Nephron progenitor cell (in vitro differentiated cells): ENCODE data around the gene MKLN1.

Experiments used
- DNase-seq: peaks from one replicate; pipeline ENCODE4 v3.0.0; 2021
- H3K27ac Mint-ChIP-seq: 2 replicates; pipeline ENCODE4 v1.8.0; 2021; ENCODE audit warnings: mild to moderate bottlenecking, moderate library complexity, mixed read lengths
- H3K27me3 Mint-ChIP-seq: 2 replicates; pipeline ENCODE4 v1.8.0; 2021; ENCODE audit warnings: mild to moderate bottlenecking, low read depth, mixed read lengths; ENCODE audit not compliant: poor library complexity
- H3K36me3 Mint-ChIP-seq: 2 replicates; pipeline ENCODE4 v1.8.0; 2021; ENCODE audit warnings: low read depth, mixed read lengths
- H3K4me1 Mint-ChIP-seq: 2 replicates; pipeline ENCODE4 v1.8.0; 2021; ENCODE audit warnings: mixed read lengths
- H3K4me3 Mint-ChIP-seq: 2 replicates; pipeline ENCODE4 v1.8.0; 2021; ENCODE audit warnings: mild to moderate bottlenecking, moderate library complexity, mixed read lengths
- H3K9me3 Mint-ChIP-seq: 2 replicates; pipeline ENCODE4 v1.8.0; 2021; ENCODE audit warnings: mild to moderate bottlenecking, moderate library complexity, mixed read lengths
- TF ChIP-seq, protein P1 (sequence below): fragments of 200-600 bp; sonication (generic); IDR thresholded peaks from 2 replicates; pipeline ENCODE4 v1.5.0; 2021; ENCODE audit warnings: antibody characterized with exemption

MKLN1 gene

DNA sequence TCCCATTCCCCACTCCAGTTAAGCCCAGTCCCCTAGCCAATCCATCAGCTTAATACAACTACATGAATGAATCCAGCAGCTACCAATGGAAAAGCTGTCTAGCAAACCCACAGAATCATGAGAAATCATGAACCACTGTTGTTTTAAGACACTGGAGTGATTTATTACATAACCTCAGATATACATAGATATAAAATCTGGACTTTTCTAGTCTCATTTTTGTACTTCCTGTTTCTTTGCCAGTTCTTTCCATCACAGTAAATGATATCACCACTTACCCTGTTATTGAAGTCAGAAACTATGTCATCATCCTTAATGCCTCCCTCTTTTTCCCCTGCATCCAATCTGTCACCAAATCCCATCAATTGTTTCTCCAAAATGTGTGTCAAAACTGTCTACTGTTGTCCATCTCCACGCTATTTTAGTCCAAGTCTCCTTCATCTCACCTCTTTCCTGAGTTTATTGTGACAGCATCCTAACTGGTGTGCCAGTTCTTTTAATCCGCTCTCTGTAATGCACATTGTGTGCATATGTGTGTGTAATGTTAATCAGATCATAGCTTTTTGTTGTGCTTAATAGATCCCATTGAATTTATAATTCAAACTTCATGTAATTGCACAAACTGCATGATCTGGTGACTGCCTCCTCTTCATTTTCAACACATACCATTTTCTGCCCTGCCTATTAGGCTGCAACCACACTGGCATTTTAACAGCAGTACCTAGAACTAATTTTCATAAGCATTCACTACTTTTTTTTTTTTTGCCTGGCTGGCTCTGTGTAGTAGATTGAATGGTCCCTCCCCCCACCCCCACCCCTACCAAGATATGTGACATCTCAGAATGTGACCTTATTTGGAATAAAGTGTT, 56.0 kb downstream of the MKLN1 start:
- H3K36me3 Mint-ChIP-seq = peaks cover 63% of the 10 kb centered on the region
- no peak overlapping the region for H3K4me3 Mint-ChIP-seq
- no peaks in the 10 kb centered on the region for H3K9me3 Mint-ChIP-seq
- H3K27ac Mint-ChIP-seq = peak overlapping the region; percentile 6
- H3K4me1 Mint-ChIP-seq = peaks cover 4% of the 10 kb centered on the region
- TF ChIP-seq, protein P1, sequence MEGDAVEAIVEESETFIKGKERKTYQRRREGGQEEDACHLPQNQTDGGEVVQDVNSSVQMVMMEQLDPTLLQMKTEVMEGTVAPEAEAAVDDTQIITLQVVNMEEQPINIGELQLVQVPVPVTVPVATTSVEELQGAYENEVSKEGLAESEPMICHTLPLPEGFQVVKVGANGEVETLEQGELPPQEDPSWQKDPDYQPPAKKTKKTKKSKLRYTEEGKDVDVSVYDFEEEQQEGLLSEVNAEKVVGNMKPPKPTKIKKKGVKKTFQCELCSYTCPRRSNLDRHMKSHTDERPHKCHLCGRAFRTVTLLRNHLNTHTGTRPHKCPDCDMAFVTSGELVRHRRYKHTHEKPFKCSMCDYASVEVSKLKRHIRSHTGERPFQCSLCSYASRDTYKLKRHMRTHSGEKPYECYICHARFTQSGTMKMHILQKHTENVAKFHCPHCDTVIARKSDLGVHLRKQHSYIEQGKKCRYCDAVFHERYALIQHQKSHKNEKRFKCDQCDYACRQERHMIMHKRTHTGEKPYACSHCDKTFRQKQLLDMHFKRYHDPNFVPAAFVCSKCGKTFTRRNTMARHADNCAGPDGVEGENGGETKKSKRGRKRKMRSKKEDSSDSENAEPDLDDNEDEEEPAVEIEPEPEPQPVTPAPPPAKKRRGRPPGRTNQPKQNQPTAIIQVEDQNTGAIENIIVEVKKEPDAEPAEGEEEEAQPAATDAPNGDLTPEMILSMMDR = no peak
- no peak for DNase-seq
- no peaks in the 10 kb centered on the region for H3K27me3 Mint-ChIP-seq

DNA sequence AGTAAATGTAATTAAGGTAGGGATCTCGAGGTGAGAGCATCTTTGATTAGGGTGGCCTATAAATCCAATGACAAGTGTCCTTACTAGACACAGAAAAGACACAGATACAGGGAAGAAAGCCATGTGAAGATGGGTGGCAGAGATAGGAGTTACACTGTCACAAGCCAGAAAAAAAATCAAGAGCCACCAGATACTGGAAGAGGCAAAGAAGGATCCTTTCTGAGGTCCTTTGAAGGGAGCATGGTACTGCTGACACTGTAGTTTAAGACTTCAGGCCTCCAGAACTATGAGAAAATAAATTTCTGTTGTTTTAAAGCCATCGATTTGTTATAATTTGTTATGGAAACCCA, 56.6 kb downstream of the MKLN1 start:
- peaks cover 4% of the 10 kb centered on the region for H3K4me1 Mint-ChIP-seq
- no peak overlapping the region for H3K4me3 Mint-ChIP-seq
- H3K36me3 Mint-ChIP-seq = peaks cover 67% of the 10 kb centered on the region
- no peaks in the 10 kb centered on the region for H3K9me3 Mint-ChIP-seq
- TF ChIP-seq, protein P1 = no peak
- H3K27me3 Mint-ChIP-seq = no peaks in the 10 kb centered on the region
- DNase-seq = no peak
- peak overlapping the region; percentile 3 for H3K27ac Mint-ChIP-seq

DNA sequence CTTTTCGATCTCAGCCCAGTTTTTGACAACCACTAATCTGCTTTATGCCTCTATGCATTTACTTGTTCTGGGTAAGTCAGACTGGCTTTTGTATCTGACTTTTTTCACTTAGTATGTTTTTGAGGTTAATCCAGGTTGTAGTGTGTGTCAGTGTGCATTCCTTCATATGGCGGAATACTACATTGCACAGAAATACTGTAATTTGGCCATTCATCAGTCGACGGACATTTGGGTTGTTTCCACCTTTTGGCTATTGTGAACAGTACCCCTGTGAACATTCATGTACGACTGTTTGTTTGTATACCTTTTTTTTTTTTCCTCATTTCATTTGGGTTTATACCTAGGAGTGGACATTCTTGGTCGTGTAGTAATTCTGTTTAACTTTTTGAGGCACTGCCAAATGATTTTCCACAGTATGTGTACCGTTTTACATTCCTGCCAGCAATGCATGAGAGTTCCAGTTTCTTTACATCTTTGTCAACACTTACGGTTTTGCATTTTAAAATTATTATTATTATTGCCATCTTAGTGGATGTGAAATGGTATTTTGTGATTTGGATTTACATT, 57.4 kb downstream of the MKLN1 start:
- TF ChIP-seq, protein P1 = no peak
- no peak overlapping the region for H3K27ac Mint-ChIP-seq

GRCh38 chr7:131388126-131388525, 60.5 kb downstream of the MKLN1 start:
- Mint-ChIP-seq H3K4me3 (no peak overlapping the region), H3K27me3 (no peaks in the 10 kb centered on the region), H3K36me3 (peaks cover 44% of the 10 kb centered on the region), H3K9me3 (no peaks in the 10 kb centered on the region), H3K4me1 (peaks cover 18% of the 10 kb centered on the region), H3K27ac (no peak overlapping the region)
- TF ChIP-seq, protein P1 = no peak
- DNase-seq = no peak

More for the DNA sequence above, 57.4 kb downstream of the MKLN1 start:
- peaks cover 64% of the 10 kb centered on the region for H3K36me3 Mint-ChIP-seq
- peaks cover 4% of the 10 kb centered on the region for H3K4me1 Mint-ChIP-seq
- no peaks in the 10 kb centered on the region for H3K9me3 Mint-ChIP-seq
- no peak overlapping the region for H3K4me3 Mint-ChIP-seq
- DNase-seq = no peak
- no peaks in the 10 kb centered on the region for H3K27me3 Mint-ChIP-seq

- no peaks in the 10 kb centered on the region for H3K9me3 Mint-ChIP-seq
- no peaks in the 10 kb centered on the region for H3K27me3 Mint-ChIP-seq
- H3K4me1 Mint-ChIP-seq = peaks cover 13% of the 10 kb centered on the region
- no peak for DNase-seq
- peaks cover 33% of the 10 kb centered on the region for H3K36me3 Mint-ChIP-seq
- H3K4me3 Mint-ChIP-seq = no peak overlapping the region
- TF ChIP-seq, protein P1 = no peak
- H3K27ac Mint-ChIP-seq = no peak overlapping the region
Observed at GRCh38 chr7:131390275-131390674, 62.6 kb downstream of the MKLN1 start.
